ENCODE measurements around the gene EXOC4.

Gene EXOC4

GRCh38 chr7:133670250-133670649 is 417.4 kb downstream of the EXOC4 start:
- no peak overlapping the region for H3K9ac ChIP-seq (ENCODE audit: low read depth in 1 of 2, low read length in 2 of 2)
- no peaks in the 10 kb centered on the region for H3K27me3 ChIP-seq (ENCODE audit: control insufficient read depth in 2 of 2, insufficient read depth in 2 of 2, low read length in 2 of 2)
- no peak overlapping the region for H3K4me3 ChIP-seq (ENCODE audit: low read length in 2 of 2)
- H3K36me3 ChIP-seq (ENCODE audit: control insufficient read depth in 2 of 2, insufficient read depth in 2 of 2, low read length in 2 of 2) = no peaks in the 10 kb centered on the region
- no peak overlapping the region for H3K27ac ChIP-seq (ENCODE audit: low read depth in 2 of 2, low read length in 2 of 2)
- no peaks in the 10 kb centered on the region for H3K9me3 ChIP-seq (ENCODE audit: control insufficient read depth in 2 of 2, low read length in 2 of 2)
- H3K4me1 ChIP-seq (ENCODE audit: control insufficient read depth in 2 of 2, insufficient read depth in 2 of 2, low read length in 2 of 2) = no peaks in the 10 kb centered on the region

DNA sequence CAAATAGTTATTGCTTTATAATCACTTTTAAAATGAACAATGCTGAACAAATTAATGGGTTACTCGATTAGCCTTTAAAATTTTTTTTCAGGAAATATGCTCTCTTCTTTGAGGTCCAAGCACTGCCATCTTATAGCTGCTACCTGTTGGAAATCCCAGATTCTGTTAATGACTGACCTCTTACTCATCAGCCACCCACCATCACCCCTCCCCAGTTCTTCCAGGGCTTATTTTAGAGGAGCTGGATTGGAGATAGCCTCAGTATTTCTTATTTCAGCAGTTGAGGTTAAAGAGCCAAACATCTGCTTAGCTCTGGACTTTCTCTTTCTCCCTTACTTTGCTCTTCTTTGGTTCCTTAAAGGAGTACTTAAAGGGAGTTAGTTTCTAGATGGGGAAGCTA is 420.0 kb downstream of the EXOC4 start:
- H3K27ac ChIP-seq (ENCODE audit: low read depth in 2 of 2, low read length in 2 of 2) = no peak overlapping the region
- H3K36me3 ChIP-seq (ENCODE audit: control insufficient read depth in 2 of 2, insufficient read depth in 2 of 2, low read length in 2 of 2) = no peaks in the 10 kb centered on the region
- H3K9ac ChIP-seq (ENCODE audit: low read depth in 1 of 2, low read length in 2 of 2) = no peak overlapping the region
- no peaks in the 10 kb centered on the region for H3K9me3 ChIP-seq (ENCODE audit: control insufficient read depth in 2 of 2, low read length in 2 of 2)
- H3K4me1 ChIP-seq (ENCODE audit: control insufficient read depth in 2 of 2, insufficient read depth in 2 of 2, low read length in 2 of 2) = no peaks in the 10 kb centered on the region
- no peaks in the 10 kb centered on the region for H3K27me3 ChIP-seq (ENCODE audit: control insufficient read depth in 2 of 2, insufficient read depth in 2 of 2, low read length in 2 of 2)
- no peak overlapping the region for H3K4me3 ChIP-seq (ENCODE audit: low read length in 2 of 2)

DNA sequence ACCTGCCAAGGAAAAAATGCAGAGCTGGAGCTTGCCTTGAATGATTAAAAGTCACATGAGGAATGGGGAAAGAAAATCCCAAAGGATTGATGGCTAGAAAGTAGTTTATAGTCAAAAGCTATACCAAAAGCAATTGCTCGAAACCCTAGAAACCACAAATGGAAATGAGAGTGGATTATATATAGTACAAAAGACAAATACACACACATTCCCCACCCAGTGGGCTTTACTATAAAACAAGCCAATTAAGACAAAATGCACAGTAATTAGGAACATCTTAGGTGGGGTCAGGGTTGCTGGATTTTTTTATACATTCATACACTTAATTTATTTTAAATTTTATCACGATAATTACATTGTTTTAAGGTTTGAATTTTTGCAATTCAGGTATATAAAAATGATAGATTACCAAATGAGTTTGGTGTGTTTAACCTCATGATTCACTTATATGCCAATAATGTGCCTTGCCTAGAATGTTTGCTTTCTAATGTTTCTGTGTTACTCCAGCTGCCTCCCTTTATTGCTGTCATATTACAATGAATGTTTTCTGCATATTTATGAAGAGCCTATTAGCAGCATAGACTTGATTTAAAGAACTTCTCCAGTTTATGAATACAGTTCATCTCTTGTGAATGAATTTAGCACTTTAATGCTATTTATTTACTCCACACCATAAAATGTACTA is 421.3 kb downstream of the EXOC4 start:
- H3K4me1 ChIP-seq (ENCODE audit: control insufficient read depth in 2 of 2, insufficient read depth in 2 of 2, low read length in 2 of 2) = no peaks in the 10 kb centered on the region
- H3K27ac ChIP-seq (ENCODE audit: low read depth in 2 of 2, low read length in 2 of 2) = no peak overlapping the region
- no peaks in the 10 kb centered on the region for H3K27me3 ChIP-seq (ENCODE audit: control insufficient read depth in 2 of 2, insufficient read depth in 2 of 2, low read length in 2 of 2)
- no peak overlapping the region for H3K4me3 ChIP-seq (ENCODE audit: low read length in 2 of 2)
- no peak overlapping the region for H3K9ac ChIP-seq (ENCODE audit: low read depth in 1 of 2, low read length in 2 of 2)
- H3K36me3 ChIP-seq (ENCODE audit: control insufficient read depth in 2 of 2, insufficient read depth in 2 of 2, low read length in 2 of 2) = no peaks in the 10 kb centered on the region
- no peaks in the 10 kb centered on the region for H3K9me3 ChIP-seq (ENCODE audit: control insufficient read depth in 2 of 2, low read length in 2 of 2)

- Histone ChIP-seq H3K27ac (ENCODE audit: low read depth in 2 of 2, low read length in 2 of 2) (no peak overlapping the region), H3K36me3 (ENCODE audit: control insufficient read depth in 2 of 2, insufficient read depth in 2 of 2, low read length in 2 of 2) (no peaks in the 10 kb centered on the region), H3K4me3 (ENCODE audit: low read length in 2 of 2) (no peak overlapping the region), H3K4me1 (ENCODE audit: control insufficient read depth in 2 of 2, insufficient read depth in 2 of 2, low read length in 2 of 2) (no peaks in the 10 kb centered on the region), H3K27me3 (ENCODE audit: control insufficient read depth in 2 of 2, insufficient read depth in 2 of 2, low read length in 2 of 2) (no peaks in the 10 kb centered on the region), H3K9ac (ENCODE audit: low read depth in 1 of 2, low read length in 2 of 2) (no peak overlapping the region), H3K9me3 (ENCODE audit: control insufficient read depth in 2 of 2, low read length in 2 of 2) (no peaks in the 10 kb centered on the region)
Measured at GRCh38 chr7:133675510-133676218, 422.8 kb downstream of the EXOC4 start.

- no peak overlapping the region for H3K9ac ChIP-seq (ENCODE audit: low read depth in 1 of 2, low read length in 2 of 2)
- H3K4me3 ChIP-seq (ENCODE audit: low read length in 2 of 2) = no peak overlapping the region
- no peak overlapping the region for H3K27ac ChIP-seq (ENCODE audit: low read depth in 2 of 2, low read length in 2 of 2)
- H3K27me3 ChIP-seq (ENCODE audit: control insufficient read depth in 2 of 2, insufficient read depth in 2 of 2, low read length in 2 of 2) = no peaks in the 10 kb centered on the region
- H3K4me1 ChIP-seq (ENCODE audit: control insufficient read depth in 2 of 2, insufficient read depth in 2 of 2, low read length in 2 of 2) = no peaks in the 10 kb centered on the region
- H3K9me3 ChIP-seq (ENCODE audit: control insufficient read depth in 2 of 2, low read length in 2 of 2) = no peaks in the 10 kb centered on the region
- H3K36me3 ChIP-seq (ENCODE audit: control insufficient read depth in 2 of 2, insufficient read depth in 2 of 2, low read length in 2 of 2) = no peaks in the 10 kb centered on the region
Measured at GRCh38 chr7:133676805-133677370, 424.0 kb downstream of the EXOC4 start.

GRCh38 chr7:133678137-133678814 is 425.4 kb downstream of the EXOC4 start:
- Histone ChIP-seq H3K9me3 (ENCODE audit: control insufficient read depth in 2 of 2, low read length in 2 of 2) (no peaks in the 10 kb centered on the region), H3K27ac (ENCODE audit: low read depth in 2 of 2, low read length in 2 of 2) (no peak overlapping the region), H3K27me3 (ENCODE audit: control insufficient read depth in 2 of 2, insufficient read depth in 2 of 2, low read length in 2 of 2) (no peaks in the 10 kb centered on the region), H3K4me1 (ENCODE audit: control insufficient read depth in 2 of 2, insufficient read depth in 2 of 2, low read length in 2 of 2) (no peaks in the 10 kb centered on the region), H3K36me3 (ENCODE audit: control insufficient read depth in 2 of 2, insufficient read depth in 2 of 2, low read length in 2 of 2) (no peaks in the 10 kb centered on the region), H3K4me3 (ENCODE audit: low read length in 2 of 2) (no peak overlapping the region), H3K9ac (ENCODE audit: low read depth in 1 of 2, low read length in 2 of 2) (no peak overlapping the region)

DNA sequence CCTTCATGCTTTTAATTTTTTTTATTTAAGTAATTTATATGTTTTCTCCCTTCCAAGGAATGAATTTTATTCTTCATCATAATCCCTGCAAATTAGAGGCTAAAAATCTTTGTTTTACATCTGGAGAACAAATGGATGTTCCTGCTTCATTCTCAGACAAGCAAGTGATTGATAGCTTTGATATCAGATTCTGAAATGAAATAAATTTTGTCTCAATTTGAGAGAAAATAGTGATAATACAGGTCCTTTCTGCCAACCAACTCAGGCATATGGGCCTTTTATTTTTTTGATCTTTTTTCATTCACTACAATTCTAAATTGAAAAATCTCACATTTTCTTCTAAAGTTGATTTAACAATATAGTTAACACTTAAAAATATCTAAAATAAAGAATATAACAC is 427.1 kb downstream of the EXOC4 start:
- Histone ChIP-seq H3K27ac (ENCODE audit: low read depth in 2 of 2, low read length in 2 of 2) (no peak overlapping the region), H3K4me3 (ENCODE audit: low read length in 2 of 2) (no peak overlapping the region), H3K9me3 (ENCODE audit: control insufficient read depth in 2 of 2, low read length in 2 of 2) (no peaks in the 10 kb centered on the region), H3K27me3 (ENCODE audit: control insufficient read depth in 2 of 2, insufficient read depth in 2 of 2, low read length in 2 of 2) (no peaks in the 10 kb centered on the region), H3K9ac (ENCODE audit: low read depth in 1 of 2, low read length in 2 of 2) (no peak overlapping the region), H3K36me3 (ENCODE audit: control insufficient read depth in 2 of 2, insufficient read depth in 2 of 2, low read length in 2 of 2) (no peaks in the 10 kb centered on the region), H3K4me1 (ENCODE audit: control insufficient read depth in 2 of 2, insufficient read depth in 2 of 2, low read length in 2 of 2) (no peaks in the 10 kb centered on the region)

GRCh38 chr7:133681529-133681928 is 428.7 kb downstream of the EXOC4 start:
- no peak overlapping the region for H3K27ac ChIP-seq (ENCODE audit: low read depth in 2 of 2, low read length in 2 of 2)
- H3K36me3 ChIP-seq (ENCODE audit: control insufficient read depth in 2 of 2, insufficient read depth in 2 of 2, low read length in 2 of 2) = no peaks in the 10 kb centered on the region
- H3K4me3 ChIP-seq (ENCODE audit: low read length in 2 of 2) = no peak overlapping the region
- H3K9ac ChIP-seq (ENCODE audit: low read depth in 1 of 2, low read length in 2 of 2) = no peak overlapping the region
- no peaks in the 10 kb centered on the region for H3K4me1 ChIP-seq (ENCODE audit: control insufficient read depth in 2 of 2, insufficient read depth in 2 of 2, low read length in 2 of 2)
- H3K9me3 ChIP-seq (ENCODE audit: control insufficient read depth in 2 of 2, low read length in 2 of 2) = no peaks in the 10 kb centered on the region
- no peaks in the 10 kb centered on the region for H3K27me3 ChIP-seq (ENCODE audit: control insufficient read depth in 2 of 2, insufficient read depth in 2 of 2, low read length in 2 of 2)

DNA sequence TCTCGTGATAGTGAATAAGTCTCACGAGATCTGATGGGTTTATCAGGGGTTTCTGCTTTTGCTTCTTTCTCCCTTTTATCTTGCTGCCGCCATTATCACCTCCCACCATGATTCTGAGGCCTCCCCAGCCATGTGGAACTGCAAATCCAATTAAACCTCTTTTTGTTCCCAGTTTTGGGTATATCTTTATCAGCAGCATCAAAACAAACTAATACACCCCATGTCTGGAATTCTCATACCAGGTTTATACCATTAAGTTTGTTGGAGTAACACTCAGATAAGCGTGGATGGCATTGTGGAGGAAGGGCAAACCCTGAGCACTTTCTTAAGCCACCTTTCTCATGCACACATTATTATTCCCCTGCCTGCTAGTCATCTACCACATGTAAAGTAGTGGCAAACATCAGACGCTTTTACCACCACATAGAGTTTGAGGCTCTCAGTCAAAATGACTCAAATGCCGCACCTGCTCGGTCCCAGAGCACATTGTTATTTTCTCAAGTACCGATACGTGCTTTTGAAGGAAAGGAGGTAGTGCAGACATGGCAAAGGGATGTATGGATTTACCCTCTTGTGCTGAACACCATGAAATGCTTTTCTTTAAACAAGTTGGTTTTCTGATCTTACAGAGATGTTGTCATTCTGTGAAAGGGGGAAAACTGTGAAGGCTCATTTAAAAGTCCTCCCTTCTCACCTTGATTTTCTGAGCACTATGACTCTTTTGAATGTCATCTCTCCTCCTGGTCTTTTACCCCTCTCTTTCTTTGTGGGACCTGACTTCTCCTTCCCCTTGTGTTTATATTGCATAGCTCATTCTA is 429.7 kb downstream of the EXOC4 start:
- Histone ChIP-seq H3K4me1 (ENCODE audit: control insufficient read depth in 2 of 2, insufficient read depth in 2 of 2, low read length in 2 of 2) (no peaks in the 10 kb centered on the region), H3K27ac (ENCODE audit: low read depth in 2 of 2, low read length in 2 of 2) (no peak overlapping the region), H3K36me3 (ENCODE audit: control insufficient read depth in 2 of 2, insufficient read depth in 2 of 2, low read length in 2 of 2) (no peaks in the 10 kb centered on the region), H3K9me3 (ENCODE audit: control insufficient read depth in 2 of 2, low read length in 2 of 2) (no peaks in the 10 kb centered on the region), H3K4me3 (ENCODE audit: low read length in 2 of 2) (no peak overlapping the region), H3K9ac (ENCODE audit: low read depth in 1 of 2, low read length in 2 of 2) (no peak overlapping the region), H3K27me3 (ENCODE audit: control insufficient read depth in 2 of 2, insufficient read depth in 2 of 2, low read length in 2 of 2) (no peaks in the 10 kb centered on the region)

DNA sequence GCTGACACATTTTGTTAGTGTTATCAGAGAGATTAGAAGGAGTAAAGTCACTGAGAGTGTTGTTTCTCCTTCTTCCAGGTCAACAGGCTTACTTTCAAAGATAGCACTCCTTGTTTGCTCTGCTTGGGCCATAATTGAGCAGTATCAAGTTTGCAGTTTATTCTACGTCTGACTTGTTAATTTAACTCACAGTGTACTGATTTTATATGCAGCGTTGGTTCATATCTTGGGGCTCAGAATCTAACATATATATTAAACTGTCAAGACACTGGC is 430.2 kb downstream of the EXOC4 start:
- Histone ChIP-seq H3K27ac (ENCODE audit: low read depth in 2 of 2, low read length in 2 of 2) (no peak overlapping the region), H3K9me3 (ENCODE audit: control insufficient read depth in 2 of 2, low read length in 2 of 2) (no peaks in the 10 kb centered on the region), H3K27me3 (ENCODE audit: control insufficient read depth in 2 of 2, insufficient read depth in 2 of 2, low read length in 2 of 2) (no peaks in the 10 kb centered on the region), H3K9ac (ENCODE audit: low read depth in 1 of 2, low read length in 2 of 2) (no peak overlapping the region), H3K4me1 (ENCODE audit: control insufficient read depth in 2 of 2, insufficient read depth in 2 of 2, low read length in 2 of 2) (no peaks in the 10 kb centered on the region), H3K36me3 (ENCODE audit: control insufficient read depth in 2 of 2, insufficient read depth in 2 of 2, low read length in 2 of 2) (no peaks in the 10 kb centered on the region), H3K4me3 (ENCODE audit: low read length in 2 of 2) (no peak overlapping the region)
